BJ (cell line): ENCODE data around the gene SMAD7. TPM values are rescaled to one million over a fixed set of nuclear protein-coding genes. Genes with fewer than 3 reads are reported as not detected.
A peak's percentile ranks its signal among the peaks of the same experiment; 100 is the strongest.

Experiments used
- CTCF ChIA-PET: fragments of 350-600 bp; formaldehyde crosslinking; extraction: SDS; loops from one replicate; lab custom pipeline; 2021; ENCODE audit warnings: antibody characterized with exemption, inconsistent platforms; lab: Yijun Ruan, JAX
- POLR2A ChIA-PET: fragments of 300-600 bp; sonication (Branson Sonifier 250); formaldehyde crosslinking; extraction: SDS; loops from one replicate; lab custom pipeline; 2021; ENCODE audit warnings: antibody characterized with exemption; lab: Charles Lee
- DNase-seq: peaks from one replicate; pipeline ENCODE4 v3.0.0-alpha.2; 2011; ENCODE audit warnings: low read depth
- H3K27me3 ChIP-seq: 2 replicates; pipeline ENCODE4 v1.6.0; 2011; ENCODE audit warnings: low read length; ENCODE audit not compliant: control insufficient read depth, insufficient read depth
- H3K36me3 ChIP-seq: 2 replicates; pipeline ENCODE4 v1.5.1; 2011; ENCODE audit warnings: low read length; ENCODE audit not compliant: control insufficient read depth, insufficient read depth
- H3K4me3 ChIP-seq: 2 replicates; pipeline ENCODE4 v1.5.1; 2011; ENCODE audit warnings: low read depth, mild to moderate bottlenecking, control low read depth, low read length
- CTCF ChIP-seq: IDR thresholded peaks from 2 replicates; pipeline ENCODE4 v1.5.1; 2011; ENCODE audit warnings: low read depth, mild to moderate bottlenecking, control low read depth, inconsistent platforms, low read length, moderate library complexity; ENCODE audit not compliant: insufficient read depth
- polyA plus RNA-seq: library from polyadenylated mRNA; depleted of rRNA; stranded (reverse); fragments of >200 nt; gene quantifications from 2 replicates; pipeline ENCODE4 v1.2.3, GENCODE V29; 2011

The SMAD7 gene
- polyA plus RNA-seq, 1 experiment = 24.2 TPM

DNA sequence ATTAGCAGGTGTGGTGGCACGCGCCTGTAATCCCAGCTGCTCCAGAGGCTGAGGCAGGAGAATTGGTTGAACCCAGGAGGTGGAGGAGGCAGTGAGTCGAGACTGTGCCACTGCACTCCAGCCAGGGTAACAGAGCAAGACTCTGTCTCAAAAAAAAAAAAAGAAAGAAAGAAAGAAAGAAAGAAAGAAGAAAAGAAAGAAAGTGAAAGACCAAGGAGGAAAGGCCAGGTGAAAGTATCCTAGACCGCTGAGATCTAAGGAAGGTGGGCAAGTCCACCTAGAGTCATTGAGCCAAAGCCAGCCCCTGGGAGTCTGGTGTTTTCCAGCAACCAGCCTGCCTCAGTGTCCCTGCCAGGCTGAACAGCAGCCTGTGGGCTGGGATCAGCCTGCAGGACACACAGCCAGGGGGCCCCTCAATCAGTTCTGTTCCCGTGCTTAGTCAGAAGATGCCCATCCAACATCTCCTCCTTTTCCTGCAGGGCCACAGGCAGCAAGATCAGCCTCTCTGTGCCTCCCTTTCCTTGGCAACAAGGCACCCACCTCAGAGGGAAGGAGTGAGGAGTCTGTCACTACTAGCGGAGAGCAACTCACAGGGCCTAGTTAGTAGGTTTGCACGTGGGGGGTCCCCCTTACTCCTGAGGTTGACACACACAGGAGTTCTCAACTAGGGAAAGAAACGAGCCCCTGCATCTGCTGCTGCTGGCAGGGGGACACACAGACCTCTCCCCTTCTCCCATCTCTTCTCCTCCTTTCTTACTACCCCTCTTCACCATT, 64.1 kb downstream of the SMAD7 start:
- POLR2A ChIA-PET = no interaction called here
- Histone ChIP-seq H3K4me3 (no peak overlapping the region), H3K27me3 (no peaks in the 10 kb centered on the region), H3K36me3 (no peaks in the 10 kb centered on the region)
- no peak for DNase-seq
- no peak for TF ChIP-seq CTCF
- CTCF ChIA-PET = no interaction called here

DNA sequence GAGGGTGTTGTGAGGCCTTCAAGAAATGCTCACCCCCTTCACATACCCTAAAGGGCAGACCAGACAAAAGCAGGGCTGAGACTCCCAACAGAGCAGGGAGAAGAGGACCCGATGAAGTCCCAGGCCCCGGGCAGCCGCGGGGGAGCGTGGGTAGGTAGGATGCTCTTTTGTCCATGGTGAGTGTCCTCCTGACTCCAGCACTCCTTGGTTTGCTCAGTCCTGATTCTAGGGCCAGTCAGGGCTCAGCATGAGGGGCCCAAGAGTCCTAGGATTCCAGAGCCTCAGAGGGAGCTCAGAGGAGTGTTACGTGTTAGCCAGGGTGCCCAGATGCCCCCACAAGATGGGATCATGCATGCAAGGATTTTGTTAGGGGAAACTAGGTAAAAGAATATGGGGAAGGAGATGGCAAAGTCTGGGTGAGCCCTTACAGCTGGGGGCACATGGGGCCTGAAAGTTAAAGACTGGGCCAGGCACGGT, 64.8 kb downstream of the SMAD7 start:
- CTCF ChIA-PET = interaction anchor here (0.6 to 1.4 kb wide), 2 partner anchors 11 to 393 kb away, joined by 3 read pairs; no protein-coding TSS in a partner anchor
- no peak for TF ChIP-seq CTCF
- POLR2A ChIA-PET = no interaction called here
- DNase-seq = no peak
- Histone ChIP-seq H3K4me3 (no peak overlapping the region), H3K36me3 (no peaks in the 10 kb centered on the region), H3K27me3 (no peaks in the 10 kb centered on the region)

- CTCF ChIA-PET = interaction anchor here (0.6 to 1.7 kb wide), 3 partner anchors 9 to 394 kb away, joined by 3 read pairs; no protein-coding TSS in a partner anchor
- POLR2A ChIA-PET = no interaction called here
- no peak for TF ChIP-seq CTCF
- H3K4me3 ChIP-seq = no peak overlapping the region
- no peaks in the 10 kb centered on the region for H3K36me3 ChIP-seq
- no peaks in the 10 kb centered on the region for H3K27me3 ChIP-seq
- peak; percentile 86 for DNase-seq
Measured at GRCh38 chr18:48885266-48885923, 65.4 kb downstream of the SMAD7 start.

- Histone ChIP-seq H3K27me3 (no peaks in the 10 kb centered on the region), H3K36me3 (no peaks in the 10 kb centered on the region), H3K4me3 (no peak overlapping the region)
- ChIA-PET CTCF (interaction anchor here (1.4 to 1.7 kb wide), 2 partner anchors 10 to 12 kb away, joined by 3 read pairs; no protein-coding TSS in a partner anchor), POLR2A (interaction anchor here (0.5 kb wide), 1 partner anchor 74 kb away, joined by 3 read pairs; no protein-coding TSS in a partner anchor)
- DNase-seq = no peak
- TF ChIP-seq CTCF = no peak
Measured at GRCh38 chr18:48884771-48885170, 66.0 kb downstream of the SMAD7 start.

GRCh38 chr18:48884306-48884705, 66.5 kb downstream of the SMAD7 start:
- Histone ChIP-seq H3K36me3 (no peaks in the 10 kb centered on the region), H3K27me3 (no peaks in the 10 kb centered on the region), H3K4me3 (no peak overlapping the region)
- ChIA-PET POLR2A (interaction anchor here (0.5 kb wide), 1 partner anchor 74 kb away, joined by 3 read pairs; no protein-coding TSS in a partner anchor), CTCF (interaction anchor here (1.4 to 1.7 kb wide), 2 partner anchors 11 to 12 kb away, joined by 3 read pairs; no protein-coding TSS in a partner anchor)
- DNase-seq = no peak
- no peak for TF ChIP-seq CTCF
